PC-9 (cell line): ENCODE measurements around the gene KCNH6. TPM values are rescaled to one million over a fixed set of nuclear protein-coding genes. Genes with fewer than 3 reads are reported as not detected.

Source experiments
- BruUV-seq: library from RNA; stranded (reverse); fragments of 400-500 nt; replicated peaks from 2 replicates; lab custom pipeline; 2021; lab: Mats Ljungman, UMichigan
- CTCF ChIA-PET: fragments of 300-600 bp; sonication (Branson Sonifier 250); formaldehyde crosslinking; loops from one replicate; lab custom pipeline; 2022; ENCODE audit warnings: antibody characterized with exemption; lab: Charles Lee
- POLR2A ChIA-PET: fragments of 300-600 bp; sonication (Branson Sonifier 250); formaldehyde crosslinking; loops from one replicate; lab custom pipeline; 2022; ENCODE audit warnings: antibody characterized with exemption; ENCODE audit not compliant: unreplicated experiment; lab: Charles Lee
- DNase-seq, 2 experiments: peaks; one replicate each; pipeline versions ENCODE4 v3.0.0 to v3.0.0-alpha.2; 2015 to 2022; ENCODE audit warnings: mixed read lengths in 1 of 2
- H2AFZ ChIP-seq: fragments of 200-600 bp; sonication (generic); 2 replicates; pipeline ENCODE4 v1.8.1; 2017; ENCODE audit warnings: antibody characterized with exemption
- H3F3A ChIP-seq: fragments of 200-600 bp; sonication (generic); 2 replicates; pipeline ENCODE4 v1.8.1; 2017; ENCODE audit warnings: antibody characterized with exemption, mild to moderate bottlenecking, low read depth; ENCODE audit not compliant: insufficient read depth
- H3K27ac ChIP-seq: fragments of 200-600 bp; sonication (generic); 2 replicates; pipeline ENCODE4 v1.6.1; 2016; ENCODE audit warnings: mixed run types
- H3K27me3 ChIP-seq: fragments of 200-600 bp; sonication (generic); 2 replicates; pipeline ENCODE4 v1.6.1; 2016; ENCODE audit warnings: low read depth, mixed run types; ENCODE audit not compliant: insufficient read depth
- H3K36me3 ChIP-seq: fragments of 200-600 bp; sonication (generic); 2 replicates; pipeline ENCODE4 v1.6.1; 2016; ENCODE audit warnings: low read depth, mixed run types
- H3K4me1 ChIP-seq: fragments of 200-600 bp; sonication (generic); replicated peaks from 2 replicates; pipeline ENCODE4 v1.6.1; 2016; ENCODE audit warnings: mixed run types; ENCODE audit not compliant: insufficient read depth
- H3K4me2 ChIP-seq: fragments of 200-600 bp; sonication (generic); 2 replicates; pipeline ENCODE4 v1.6.1; 2017; ENCODE audit warnings: mixed run types
- H3K4me3 ChIP-seq: fragments of 200-600 bp; sonication (generic); 2 replicates; pipeline ENCODE4 v1.6.1; 2016; ENCODE audit warnings: mixed run types
- H3K79me2 ChIP-seq: fragments of 200-600 bp; sonication (generic); 2 replicates; pipeline ENCODE4 v1.6.1; 2017; ENCODE audit warnings: low read depth, mixed run types
- H3K9me2 ChIP-seq: fragments of 200-600 bp; sonication (generic); 2 replicates; pipeline ENCODE4 v1.8.1; 2017; ENCODE audit warnings: mild to moderate bottlenecking; ENCODE audit not compliant: insufficient read depth
- H3K9me3 ChIP-seq: fragments of 200-600 bp; sonication (generic); 2 replicates; pipeline ENCODE4 v1.8.1; 2016; ENCODE audit warnings: low read depth; ENCODE audit not compliant: insufficient read depth
- H4K20me1 ChIP-seq: fragments of 200-600 bp; sonication (generic); 2 replicates; pipeline ENCODE4 v1.8.1; 2017; ENCODE audit not compliant: insufficient read depth
- CTCF ChIP-seq: fragments of 200-600 bp; sonication (generic); conservative IDR thresholded peaks from 2 replicates; pipeline ENCODE4 v1.6.1; 2017; ENCODE audit warnings: mixed run types, antibody characterized with exemption, mild to moderate bottlenecking, moderate library complexity
- EZH2 ChIP-seq: fragments of 200-600 bp; sonication (generic); IDR thresholded peaks from 2 replicates; pipeline ENCODE4 v1.8.0; 2017; ENCODE audit warnings: antibody characterized with exemption, low read depth
- intact Hi-C: fragments of 100-400 bp; cut with micrococcal nuclease; formaldehyde crosslinking; loops from one replicate; pipeline ENCODE4 v1.10.0; 2022; ENCODE audit not compliant: unreplicated experiment
- total RNA-seq: library from RNA; stranded (reverse); gene quantifications from 2 replicates; pipeline ENCODE4 v1.2.3, GENCODE V29; 2021

The KCNH6 gene
- total RNA-seq, 1 experiment from 2014 or later = not detected

GRCh38 chr17:63571632-63572310 lies 48.6 kb downstream of the KCNH6 start:
- H3K79me2 ChIP-seq = peaks cover 62% of the 10 kb centered on the region
- H2AFZ ChIP-seq = no peak overlapping the region
- H3K27me3 ChIP-seq = no peaks in the 10 kb centered on the region
- no TSS peak for BruUV-seq
- ChIA-PET CTCF (no interaction called here), POLR2A (no interaction called here)
- H4K20me1 ChIP-seq = peaks cover 69% of the 10 kb centered on the region
- no peak overlapping the region for H3K4me3 ChIP-seq
- H3K4me2 ChIP-seq = no peak overlapping the region
- intact Hi-C loops = no loop called here
- TF ChIP-seq EZH2 (no peak), CTCF (no peak)
- H3K9me2 ChIP-seq = no peaks in the 10 kb centered on the region
- H3K27ac ChIP-seq = no peak overlapping the region
- peak in 1 of 2 experiments; percentile 72 for DNase-seq
- peaks cover 6% of the 10 kb centered on the region; the same call in 1 of the 2 replicates for H3F3A ChIP-seq
- 0 out of 2 replicates have a peak, but pooled peaks cover 7% of the 10 kb centered on the region for H3K4me1 ChIP-seq
- no peaks in the 10 kb centered on the region for H3K36me3 ChIP-seq
- no peaks in the 10 kb centered on the region for H3K9me3 ChIP-seq

GRCh38 chr17:63573634-63574033 lies 50.5 kb downstream of the KCNH6 start:
- intact Hi-C loops = no loop called here
- Histone ChIP-seq H3K79me2 (peaks cover 58% of the 10 kb centered on the region), H3K36me3 (no peaks in the 10 kb centered on the region; the same call in 1 of the 2 replicates), H3K27me3 (no peaks in the 10 kb centered on the region), H3K4me3 (no peak overlapping the region), H3K27ac (no peak overlapping the region), H3K4me2 (no peak overlapping the region), H3K9me3 (no peaks in the 10 kb centered on the region), H3K4me1 (0 out of 2 replicates have a peak, but pooled peaks cover 7% of the 10 kb centered on the region), H3F3A (peaks cover 6% of the 10 kb centered on the region; the same call in 1 of the 2 replicates), H4K20me1 (peaks cover 79% of the 10 kb centered on the region), H2AFZ (no peak overlapping the region), H3K9me2 (no peaks in the 10 kb centered on the region)
- DNase-seq = no peak
- ChIA-PET CTCF (no interaction called here), POLR2A (no interaction called here)
- BruUV-seq = no TSS peak
- TF ChIP-seq EZH2 (no peak), CTCF (peak; percentile 50; the same call in 1 of the 2 replicates)

- no peaks in the 10 kb centered on the region for H3K27me3 ChIP-seq
- H3K4me2 ChIP-seq = no peak overlapping the region
- H3K9me2 ChIP-seq = no peaks in the 10 kb centered on the region
- H3K4me1 ChIP-seq = no peaks in the 10 kb centered on the region
- ChIA-PET CTCF (no interaction called here), POLR2A (no interaction called here)
- H3K27ac ChIP-seq = no peak overlapping the region
- H3F3A ChIP-seq = no peaks in the 10 kb centered on the region
- no peak overlapping the region for H2AFZ ChIP-seq
- H3K36me3 ChIP-seq = peaks cover 8% of the 10 kb centered on the region
- H3K9me3 ChIP-seq = no peaks in the 10 kb centered on the region
- no TSS peak for BruUV-seq
- no peak overlapping the region for H3K4me3 ChIP-seq
- peaks cover 38% of the 10 kb centered on the region for H3K79me2 ChIP-seq
- intact Hi-C loops = no loop called here
- TF ChIP-seq EZH2 (no peak), CTCF (no peak)
- peaks cover 60% of the 10 kb centered on the region for H4K20me1 ChIP-seq
- no peak for DNase-seq
Observed at GRCh38 chr17:63578027-63578768, 55.0 kb downstream of the KCNH6 start.
